Parathyroid adenoma (tissue), 2 donors: ENCODE results near the gene COL4A2.

Experiments used
- H2AFZ ChIP-seq: fragments of 300-600 bp; sonication (generic); one replicate; pipeline ENCODE4 v1.7.0; 2017; ENCODE audit warnings: antibody characterized with exemption, mild to moderate bottlenecking
- H3K27ac ChIP-seq: fragments of 300-600 bp; sonication (generic); one replicate; pipeline ENCODE4 v1.7.0; 2017
- H3K27me3 ChIP-seq: fragments of 300-600 bp; sonication (generic); one replicate; pipeline ENCODE4 v1.7.0; 2017; ENCODE audit warnings: low read length; ENCODE audit not compliant: control insufficient read depth, insufficient read depth
- H3K36me3 ChIP-seq: fragments of 300-600 bp; sonication (generic); one replicate; pipeline ENCODE4 v1.7.0; 2017; ENCODE audit warnings: low read length; ENCODE audit not compliant: control insufficient read depth, insufficient read depth
- H3K4me1 ChIP-seq: fragments of 300-600 bp; sonication (generic); one replicate; pipeline ENCODE4 v1.7.0; 2017; ENCODE audit warnings: control low read depth
- H3K4me2 ChIP-seq: fragments of 300-600 bp; sonication (generic); one replicate; pipeline ENCODE4 v1.7.0; 2017; ENCODE audit warnings: low read length
- H3K4me3 ChIP-seq: fragments of 300-600 bp; sonication (generic); one replicate; pipeline ENCODE4 v1.7.0; 2017; ENCODE audit warnings: low read depth, low read length
- H3K79me2 ChIP-seq: fragments of 300-600 bp; sonication (generic); one replicate; pipeline ENCODE4 v1.7.0; 2017; ENCODE audit warnings: control low read depth
- H3K9ac ChIP-seq: fragments of 300-600 bp; sonication (generic); one replicate; pipeline ENCODE4 v1.7.0; 2017; ENCODE audit warnings: mild to moderate bottlenecking
- H3K9me3 ChIP-seq: fragments of 300-600 bp; sonication (generic); one replicate; pipeline ENCODE4 v1.7.0; 2017; ENCODE audit warnings: low read length; ENCODE audit not compliant: control insufficient read depth
- CTCF ChIP-seq: fragments of 300-600 bp; sonication (generic); IDR thresholded peaks from one replicate; pipeline ENCODE4 v1.7.0; 2017; ENCODE audit warnings: antibody characterized with exemption, mild to moderate bottlenecking
- donor health status: primary hyperparathyroidism.

COL4A2 gene

DNA sequence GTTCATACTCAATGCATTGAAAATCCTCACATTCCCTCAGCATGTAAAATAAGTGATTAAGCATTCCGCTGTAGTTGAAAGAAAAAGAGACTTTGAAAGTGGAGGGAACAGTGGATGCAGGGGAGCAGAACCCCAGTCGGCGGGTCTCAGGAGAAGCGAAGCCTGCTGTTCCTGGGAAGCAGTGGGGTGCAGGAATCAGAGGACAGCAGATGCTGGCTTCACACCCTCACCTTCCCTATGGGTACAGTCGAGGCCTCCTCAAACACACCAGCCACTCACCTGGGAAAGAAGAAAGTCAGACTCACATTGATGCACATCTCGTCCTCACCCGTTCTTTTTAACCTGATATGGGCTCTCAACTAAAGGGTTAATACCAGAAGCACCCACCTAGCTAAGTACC, 38.2 kb downstream of the COL4A2 start:
- Histone ChIP-seq H3K4me1 (no peaks in the 10 kb centered on the region), H2AFZ (no peak overlapping the region), H3K79me2 (no peaks in the 10 kb centered on the region), H3K36me3 (no peaks in the 10 kb centered on the region), H3K9ac (no peak overlapping the region), H3K27me3 (peaks cover 3% of the 10 kb centered on the region), H3K27ac (no peak overlapping the region), H3K4me2 (no peak overlapping the region), H3K9me3 (no peaks in the 10 kb centered on the region), H3K4me3 (no peak overlapping the region)
- TF ChIP-seq CTCF = no peak

DNA sequence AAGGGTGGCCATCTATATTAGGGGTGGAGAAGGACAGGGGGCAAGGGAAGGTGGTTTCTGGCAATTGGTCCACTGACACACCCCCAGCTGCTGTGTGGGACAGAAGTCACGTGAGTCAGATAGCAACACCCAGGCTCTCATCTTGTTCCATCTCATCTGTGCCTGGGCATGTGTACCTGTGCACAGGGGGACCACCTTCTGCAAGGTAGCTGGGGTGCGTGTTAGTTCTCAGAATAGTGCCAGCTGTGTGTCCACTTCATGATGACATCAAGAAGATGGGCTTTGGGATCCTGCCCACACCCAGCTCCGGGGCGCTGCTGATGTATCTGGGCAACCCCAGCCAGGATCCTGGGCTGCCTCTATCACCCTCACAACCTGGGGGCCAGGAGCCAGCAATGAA, 38.6 kb downstream of the COL4A2 start:
- Histone ChIP-seq H3K4me1 (no peaks in the 10 kb centered on the region), H3K4me3 (no peak overlapping the region), H3K9ac (no peak overlapping the region), H2AFZ (no peak overlapping the region), H3K27me3 (peaks cover 3% of the 10 kb centered on the region), H3K36me3 (no peaks in the 10 kb centered on the region), H3K4me2 (no peak overlapping the region), H3K79me2 (no peaks in the 10 kb centered on the region), H3K9me3 (no peaks in the 10 kb centered on the region), H3K27ac (no peak overlapping the region)
- no peak for TF ChIP-seq CTCF

DNA sequence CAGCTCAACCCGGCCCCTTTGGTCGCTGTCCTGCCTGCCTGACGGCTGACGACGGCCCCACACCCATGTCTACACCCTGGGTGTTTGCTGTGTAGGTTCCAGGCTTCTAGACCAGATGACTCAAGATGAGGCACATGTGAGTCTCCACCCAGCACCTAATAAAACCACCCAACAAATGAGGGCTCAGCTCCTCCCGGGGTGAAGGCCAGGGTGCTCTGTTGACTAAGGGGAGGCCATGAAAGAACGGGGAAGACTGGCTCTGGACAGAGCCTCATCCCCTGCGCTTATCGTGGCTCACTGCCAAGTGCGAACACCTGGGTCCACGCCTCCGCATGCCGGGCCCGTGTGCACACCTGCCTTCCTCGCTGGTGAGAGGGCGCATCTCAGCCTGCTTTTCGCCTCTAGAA, 39.6 kb downstream of the COL4A2 start:
- Histone ChIP-seq H3K9ac (no peak overlapping the region), H3K4me3 (no peak overlapping the region), H3K9me3 (no peaks in the 10 kb centered on the region), H3K36me3 (no peaks in the 10 kb centered on the region), H3K27ac (no peak overlapping the region), H3K27me3 (peaks cover 3% of the 10 kb centered on the region), H3K79me2 (no peaks in the 10 kb centered on the region), H3K4me2 (no peak overlapping the region), H3K4me1 (no peaks in the 10 kb centered on the region), H2AFZ (no peak overlapping the region)
- TF ChIP-seq CTCF = no peak

- no peaks in the 10 kb centered on the region for H3K36me3 ChIP-seq
- H3K4me2 ChIP-seq = no peak overlapping the region
- H3K9me3 ChIP-seq = no peaks in the 10 kb centered on the region
- H3K79me2 ChIP-seq = no peaks in the 10 kb centered on the region
- no peak overlapping the region for H3K27ac ChIP-seq
- no peak overlapping the region for H3K4me3 ChIP-seq
- H3K9ac ChIP-seq = no peak overlapping the region
- peaks cover 3% of the 10 kb centered on the region for H3K27me3 ChIP-seq
- H3K4me1 ChIP-seq = no peaks in the 10 kb centered on the region
- no peak for TF ChIP-seq CTCF
- no peak overlapping the region for H2AFZ ChIP-seq
Measured at GRCh38 chr13:110347088-110347487, 40.0 kb downstream of the COL4A2 start.

GRCh38 chr13:110347535-110348308, 40.6 kb downstream of the COL4A2 start:
- Histone ChIP-seq H3K4me2 (no peak overlapping the region), H3K4me3 (no peak overlapping the region), H3K9me3 (no peaks in the 10 kb centered on the region), H3K27me3 (no peaks in the 10 kb centered on the region), H2AFZ (no peak overlapping the region), H3K79me2 (no peaks in the 10 kb centered on the region), H3K27ac (no peak overlapping the region), H3K36me3 (no peaks in the 10 kb centered on the region), H3K9ac (no peak overlapping the region), H3K4me1 (no peaks in the 10 kb centered on the region)
- TF ChIP-seq CTCF = no peak
